Osteocyte (in vitro differentiated cells): ENCODE data around the gene LRP1B. TPM values are rescaled to one million over a fixed set of nuclear protein-coding genes. Genes with fewer than 3 reads are reported as not detected.

Experiments used
- DNase-seq: peaks from one replicate; pipeline ENCODE4 v3.0.0; 2021; ENCODE audit warnings: mixed read lengths; ENCODE audit not compliant: unreplicated experiment; ENCODE audit errors: extremely low spot score
- H3K27ac Mint-ChIP-seq: one replicate; pipeline ENCODE4 v1.8.0; 2021; ENCODE audit warnings: mild to moderate bottlenecking, mixed read lengths; ENCODE audit not compliant: unreplicated experiment
- H3K27me3 Mint-ChIP-seq: one replicate; pipeline ENCODE4 v1.8.0; 2021; ENCODE audit warnings: mixed read lengths; ENCODE audit not compliant: unreplicated experiment
- H3K36me3 Mint-ChIP-seq: one replicate; pipeline ENCODE4 v1.8.0; 2021; ENCODE audit warnings: mixed read lengths; ENCODE audit not compliant: unreplicated experiment
- H3K4me1 Mint-ChIP-seq: one replicate; pipeline ENCODE4 v1.8.0; 2021; ENCODE audit warnings: mixed read lengths; ENCODE audit not compliant: unreplicated experiment
- H3K4me3 Mint-ChIP-seq: one replicate; pipeline ENCODE4 v1.8.0; 2021; ENCODE audit warnings: mild to moderate bottlenecking, moderate library complexity, mixed read lengths; ENCODE audit not compliant: unreplicated experiment
- H3K9me3 Mint-ChIP-seq: one replicate; pipeline ENCODE4 v1.8.0; 2021; ENCODE audit warnings: mixed read lengths; ENCODE audit not compliant: unreplicated experiment
- total RNA-seq: library from RNA; stranded (reverse); gene quantifications from 2 replicates; pipeline ENCODE4 v1.2.1, GENCODE V29; 2021
- TF ChIP-seq, protein P1 (sequence below): fragments of 200-600 bp; sonication (generic); IDR thresholded peaks from 2 replicates; pipeline ENCODE4 v1.5.0; 2021; ENCODE audit warnings: antibody characterized with exemption, mild to moderate bottlenecking, moderate library complexity

LRP1B gene
- total RNA-seq, 1 donor from 2014 or later, result 3.6 TPM

DNA sequence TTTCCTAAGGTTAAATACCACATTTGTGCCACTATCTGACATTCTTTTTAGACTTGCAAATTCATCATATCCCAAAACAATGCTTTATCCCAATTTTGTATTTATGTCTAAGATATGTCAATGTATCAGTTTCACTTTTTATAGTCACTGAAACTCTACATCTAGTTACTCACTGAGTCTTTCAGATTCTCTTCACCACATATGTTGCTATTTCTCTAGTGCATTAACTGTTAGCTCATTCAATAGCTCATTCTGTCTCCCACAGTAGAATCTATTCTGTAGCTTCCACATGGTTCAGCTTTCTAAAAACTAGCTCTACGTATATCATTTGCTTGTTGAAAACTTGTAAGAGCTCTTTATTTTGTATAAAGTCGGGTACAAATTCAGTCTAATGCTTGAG, 1930.1 kb downstream of the LRP1B start:
- TF ChIP-seq, protein P1, sequence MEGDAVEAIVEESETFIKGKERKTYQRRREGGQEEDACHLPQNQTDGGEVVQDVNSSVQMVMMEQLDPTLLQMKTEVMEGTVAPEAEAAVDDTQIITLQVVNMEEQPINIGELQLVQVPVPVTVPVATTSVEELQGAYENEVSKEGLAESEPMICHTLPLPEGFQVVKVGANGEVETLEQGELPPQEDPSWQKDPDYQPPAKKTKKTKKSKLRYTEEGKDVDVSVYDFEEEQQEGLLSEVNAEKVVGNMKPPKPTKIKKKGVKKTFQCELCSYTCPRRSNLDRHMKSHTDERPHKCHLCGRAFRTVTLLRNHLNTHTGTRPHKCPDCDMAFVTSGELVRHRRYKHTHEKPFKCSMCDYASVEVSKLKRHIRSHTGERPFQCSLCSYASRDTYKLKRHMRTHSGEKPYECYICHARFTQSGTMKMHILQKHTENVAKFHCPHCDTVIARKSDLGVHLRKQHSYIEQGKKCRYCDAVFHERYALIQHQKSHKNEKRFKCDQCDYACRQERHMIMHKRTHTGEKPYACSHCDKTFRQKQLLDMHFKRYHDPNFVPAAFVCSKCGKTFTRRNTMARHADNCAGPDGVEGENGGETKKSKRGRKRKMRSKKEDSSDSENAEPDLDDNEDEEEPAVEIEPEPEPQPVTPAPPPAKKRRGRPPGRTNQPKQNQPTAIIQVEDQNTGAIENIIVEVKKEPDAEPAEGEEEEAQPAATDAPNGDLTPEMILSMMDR, result no peak

DNA sequence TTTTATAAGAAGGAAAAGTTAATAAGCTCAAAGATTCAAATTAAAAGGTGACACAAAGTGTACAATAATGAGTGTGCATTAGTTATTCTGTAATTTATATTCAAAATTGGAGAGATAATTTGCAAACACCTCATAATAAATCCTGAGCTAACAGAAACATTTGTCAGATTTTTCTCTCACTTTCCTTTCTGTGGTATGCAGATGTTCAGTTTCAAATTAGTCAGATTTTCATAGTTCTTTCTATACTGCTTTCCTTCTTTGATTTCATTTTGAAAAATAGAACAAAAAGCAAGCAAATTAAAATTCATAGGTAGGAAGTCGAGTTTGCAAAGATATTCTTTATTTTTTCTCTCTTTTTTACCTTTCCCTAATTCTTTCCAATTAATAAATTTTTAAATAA, 1930.5 kb downstream of the LRP1B start:
- no peak overlapping the region for H3K4me3 Mint-ChIP-seq
- no peak overlapping the region for H3K27ac Mint-ChIP-seq
- no peak for DNase-seq
- H3K36me3 Mint-ChIP-seq, result no peaks in the 10 kb centered on the region
- H3K27me3 Mint-ChIP-seq, result peaks cover 5% of the 10 kb centered on the region
- no peaks in the 10 kb centered on the region for H3K4me1 Mint-ChIP-seq
- no peaks in the 10 kb centered on the region for H3K9me3 Mint-ChIP-seq
- TF ChIP-seq, protein P1, result no peak

More for the DNA sequence above, 1930.1 kb downstream of the LRP1B start:
- no peak overlapping the region for H3K4me3 Mint-ChIP-seq
- no peak for DNase-seq
- no peaks in the 10 kb centered on the region for H3K36me3 Mint-ChIP-seq
- peaks cover 5% of the 10 kb centered on the region for H3K27me3 Mint-ChIP-seq
- no peaks in the 10 kb centered on the region for H3K4me1 Mint-ChIP-seq
- no peaks in the 10 kb centered on the region for H3K9me3 Mint-ChIP-seq
- no peak overlapping the region for H3K27ac Mint-ChIP-seq

DNA sequence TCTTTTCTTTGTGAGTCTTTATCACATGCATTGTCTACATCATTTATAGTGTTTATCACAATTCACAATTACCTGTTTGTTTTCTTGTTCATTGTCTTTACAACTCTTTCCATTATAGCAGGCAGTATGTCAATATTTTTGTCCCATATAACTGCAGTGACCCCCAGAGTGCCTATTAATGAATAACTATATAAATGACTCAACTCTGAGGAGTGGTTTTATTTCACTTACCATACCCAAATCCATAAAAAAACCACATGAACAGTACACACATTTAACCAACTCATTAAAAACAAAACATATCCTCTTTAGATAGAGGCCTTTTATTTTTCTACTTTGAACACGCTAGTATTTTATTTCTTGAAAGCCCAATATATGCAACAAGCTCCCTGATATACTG, 1931.5 kb downstream of the LRP1B start:
- TF ChIP-seq, protein P1, result no peak
- no peaks in the 10 kb centered on the region for H3K4me1 Mint-ChIP-seq
- no peak overlapping the region for H3K27ac Mint-ChIP-seq
- H3K4me3 Mint-ChIP-seq, result no peak overlapping the region
- DNase-seq, result no peak
- H3K9me3 Mint-ChIP-seq, result no peaks in the 10 kb centered on the region
- no peaks in the 10 kb centered on the region for H3K27me3 Mint-ChIP-seq
- H3K36me3 Mint-ChIP-seq, result no peaks in the 10 kb centered on the region

DNA sequence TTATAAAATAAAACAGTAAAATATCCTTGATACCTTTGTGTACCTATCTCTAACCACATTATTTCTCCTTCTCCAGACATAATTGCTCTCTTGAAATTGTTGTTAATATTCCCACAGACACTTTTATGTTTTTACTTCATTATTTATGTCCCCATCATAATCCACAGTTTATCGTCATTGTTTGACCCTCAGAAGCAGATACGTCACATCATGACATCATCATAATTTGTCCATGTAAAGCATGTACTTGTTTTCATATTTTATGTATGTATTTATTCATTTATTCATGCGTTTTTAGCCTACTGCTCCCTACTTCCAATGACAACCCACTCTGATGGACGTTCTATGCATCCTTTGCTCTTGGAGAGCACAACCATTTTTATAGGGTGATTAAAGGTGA, 1943.7 kb downstream of the LRP1B start:
- Mint-ChIP-seq H3K4me3 (no peak overlapping the region), H3K27ac (no peak overlapping the region), H3K36me3 (no peaks in the 10 kb centered on the region), H3K27me3 (peaks cover 5% of the 10 kb centered on the region), H3K9me3 (no peaks in the 10 kb centered on the region), H3K4me1 (peaks cover 14% of the 10 kb centered on the region)
- DNase-seq, result no peak
- TF ChIP-seq, protein P1, result no peak

DNA sequence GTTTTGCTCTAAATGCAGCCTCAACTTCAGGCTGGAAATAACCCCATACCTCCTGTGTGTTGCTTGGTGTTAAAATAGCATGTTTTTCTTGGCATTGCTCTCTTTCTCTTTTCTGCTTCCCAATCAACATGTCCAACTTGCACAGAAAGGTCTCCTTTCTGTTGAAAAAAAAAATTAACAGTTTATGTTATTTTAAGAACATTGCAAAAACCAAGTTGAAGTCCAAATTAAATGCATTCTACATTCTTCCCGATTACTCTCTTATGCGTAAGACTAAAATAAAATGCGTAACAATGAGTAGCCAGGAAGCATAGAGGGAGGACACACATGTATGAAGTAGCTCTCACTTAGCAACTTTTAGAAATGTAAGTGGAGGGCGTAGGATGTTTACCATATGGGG, 1944.5 kb downstream of the LRP1B start:
- Mint-ChIP-seq H3K9me3 (no peaks in the 10 kb centered on the region), H3K27ac (no peak overlapping the region), H3K27me3 (peaks cover 5% of the 10 kb centered on the region), H3K4me1 (peaks cover 14% of the 10 kb centered on the region), H3K36me3 (no peaks in the 10 kb centered on the region), H3K4me3 (no peak overlapping the region)
- no peak for DNase-seq
- TF ChIP-seq, protein P1, result no peak
